ENCODE data around the gene SHISAL1. TPM values are rescaled to one million over a fixed set of nuclear protein-coding genes. Genes with fewer than 3 reads are reported as not detected.

SHISAL1 gene
- total RNA-seq, 1 experiment from 2014 or later, result 2.9 TPM

DNA sequence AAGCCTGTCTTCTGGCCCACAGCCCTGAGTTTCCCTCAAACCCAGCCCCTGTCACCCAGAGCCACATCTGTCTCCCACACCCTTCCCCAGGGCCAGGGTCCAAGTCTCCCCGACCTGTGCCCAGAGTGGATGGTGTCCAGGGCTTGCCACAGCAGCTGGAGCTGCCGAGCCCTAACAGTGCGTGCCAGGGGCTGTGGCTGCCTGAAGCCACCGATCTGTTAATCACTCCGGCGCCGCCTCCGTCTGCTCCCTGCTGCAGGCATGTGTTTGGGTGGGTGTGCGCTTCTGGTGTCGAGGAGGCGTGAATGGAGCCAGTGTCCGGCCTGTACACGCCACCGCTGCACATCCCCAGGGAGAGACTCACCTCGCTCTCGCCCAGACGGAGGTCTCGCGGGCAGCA lies 26.1 kb downstream of the SHISAL1 start:
- Histone ChIP-seq H2BK20ac (ENCODE audit: low read depth, low read length, poor library complexity, severe bottlenecking) (no peak overlapping the region), H3K4me1 (ENCODE audit: insufficient read depth, low read length) (no peaks in the 10 kb centered on the region; the same call in 1 of the 2 replicates), H3K79me2 (ENCODE audit: insufficient read depth, low read length) (no peaks in the 10 kb centered on the region), H3T11ph (ENCODE audit: low read length) (no peak overlapping the region), H2BK12ac (ENCODE audit: insufficient read length, low read depth, low read length) (no peak overlapping the region), H3K27ac (ENCODE audit: insufficient read length, low read depth, low read length) (no peak overlapping the region), H3K23ac (ENCODE audit: insufficient read length, low read depth, low read length) (no peak overlapping the region), H2AK5ac (ENCODE audit: insufficient read length, low read length) (no peak overlapping the region), H4K5ac (ENCODE audit: insufficient read length, low read depth, low read length) (no peak overlapping the region), H4K8ac (replicated peaks; ENCODE audit: insufficient read length, low read depth, low read length) (no peak overlapping the region), H3K4me2 (ENCODE audit: insufficient read depth, insufficient read length, low read length) (no peak overlapping the region), H4K91ac (ENCODE audit: insufficient read length, low read depth, low read length) (no peak overlapping the region), H3K4ac (ENCODE audit: low read depth, low read length) (no peak overlapping the region), H2BK5ac (ENCODE audit: insufficient read length, low read length) (no peak overlapping the region), H4K20me1 (ENCODE audit: control insufficient read depth, insufficient read depth, insufficient read length) (peaks cover 2% of the 10 kb centered on the region), H3K56ac (ENCODE audit: insufficient read length, low read depth, low read length) (no peak overlapping the region), H2BK120ac (ENCODE audit: low read depth, low read length, poor library complexity, severe bottlenecking) (no peak overlapping the region), H3K23me2 (ENCODE audit: insufficient read length, low read depth, low read length, poor library complexity, severe bottlenecking) (no peaks in the 10 kb centered on the region), H3K79me1 (ENCODE audit: insufficient read depth, low read depth, low read length, poor library complexity, severe bottlenecking) (no peaks in the 10 kb centered on the region), H3K18ac (ENCODE audit: insufficient read length, low read depth, low read length) (no peak overlapping the region), H2BK15ac (ENCODE audit: low read depth, low read length) (no peak overlapping the region), H3K14ac (ENCODE audit: insufficient read depth, low read length) (no peak overlapping the region; the same call in 1 of the 2 replicates), H2AFZ (ENCODE audit: low read length) (no peak overlapping the region), H3K9ac (ENCODE audit: extremely low read depth, insufficient read length, low read length) (no peak overlapping the region), H3K27me3 (ENCODE audit: insufficient read depth, low read length) (no peaks in the 10 kb centered on the region), H3K9me3 (ENCODE audit: control insufficient read depth, low read depth, low read length) (no peaks in the 10 kb centered on the region)
- TF ChIP-seq, protein P1, sequence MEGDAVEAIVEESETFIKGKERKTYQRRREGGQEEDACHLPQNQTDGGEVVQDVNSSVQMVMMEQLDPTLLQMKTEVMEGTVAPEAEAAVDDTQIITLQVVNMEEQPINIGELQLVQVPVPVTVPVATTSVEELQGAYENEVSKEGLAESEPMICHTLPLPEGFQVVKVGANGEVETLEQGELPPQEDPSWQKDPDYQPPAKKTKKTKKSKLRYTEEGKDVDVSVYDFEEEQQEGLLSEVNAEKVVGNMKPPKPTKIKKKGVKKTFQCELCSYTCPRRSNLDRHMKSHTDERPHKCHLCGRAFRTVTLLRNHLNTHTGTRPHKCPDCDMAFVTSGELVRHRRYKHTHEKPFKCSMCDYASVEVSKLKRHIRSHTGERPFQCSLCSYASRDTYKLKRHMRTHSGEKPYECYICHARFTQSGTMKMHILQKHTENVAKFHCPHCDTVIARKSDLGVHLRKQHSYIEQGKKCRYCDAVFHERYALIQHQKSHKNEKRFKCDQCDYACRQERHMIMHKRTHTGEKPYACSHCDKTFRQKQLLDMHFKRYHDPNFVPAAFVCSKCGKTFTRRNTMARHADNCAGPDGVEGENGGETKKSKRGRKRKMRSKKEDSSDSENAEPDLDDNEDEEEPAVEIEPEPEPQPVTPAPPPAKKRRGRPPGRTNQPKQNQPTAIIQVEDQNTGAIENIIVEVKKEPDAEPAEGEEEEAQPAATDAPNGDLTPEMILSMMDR (conservative IDR thresholded peaks at IDR 0.05), result no peak
- H3K27me3 Mint-ChIP-seq (ENCODE audit: low read depth), result no peaks in the 10 kb centered on the region; the same call in none of the 2 replicates
- H3K4me3 Mint-ChIP-seq, result no peak overlapping the region
- WGBS (ENCODE audit: extremely low coverage, insufficient read length, low lambda C conversion rate), result no CpG with 5 or more reads among the region's 19 CpGs
- peaks cover 27 to 37% of the 10 kb centered on the region in 2 experiments for H3K4me1 Mint-ChIP-seq
- peaks cover 0 to 3% of the 10 kb centered on the region in 2 experiments; a peak in 2 of 5 replicates for H3K9me3 Mint-ChIP-seq
- DNase-seq, result no peak
- no peaks in the 10 kb centered on the region; a peak in 1 of 7 replicates for H3K36me3 Mint-ChIP-seq (ENCODE audit: insufficient read depth in 1 of 3, low read depth in 3 of 3)
- H3K27ac Mint-ChIP-seq, result peak overlapping the region in 1 of 3 experiments; percentile 88; a peak in 2 of 7 replicates
